Hematopoietic multipotent progenitor cell treated with erythropoietin and hydrocortisone succinate and interleukin-3 and kit ligand, for 4 days (in vitro differentiated cells): Measurements from ENCODE around the gene ICOS.
"Not testable (repeated sequence)": the region's sequence is repeated elsewhere in the genome, so short reads cannot be mapped to it uniquely, and the experiment has no call there.

Source experiments
- DNase-seq: peaks from one replicate; pipeline ENCODE4 v3.0.0-alpha.2; 2015

The ICOS gene

GRCh38 chr2:203918839-203919238 is 17.7 kb upstream of the ICOS start:
- no peak for DNase-seq

DNA sequence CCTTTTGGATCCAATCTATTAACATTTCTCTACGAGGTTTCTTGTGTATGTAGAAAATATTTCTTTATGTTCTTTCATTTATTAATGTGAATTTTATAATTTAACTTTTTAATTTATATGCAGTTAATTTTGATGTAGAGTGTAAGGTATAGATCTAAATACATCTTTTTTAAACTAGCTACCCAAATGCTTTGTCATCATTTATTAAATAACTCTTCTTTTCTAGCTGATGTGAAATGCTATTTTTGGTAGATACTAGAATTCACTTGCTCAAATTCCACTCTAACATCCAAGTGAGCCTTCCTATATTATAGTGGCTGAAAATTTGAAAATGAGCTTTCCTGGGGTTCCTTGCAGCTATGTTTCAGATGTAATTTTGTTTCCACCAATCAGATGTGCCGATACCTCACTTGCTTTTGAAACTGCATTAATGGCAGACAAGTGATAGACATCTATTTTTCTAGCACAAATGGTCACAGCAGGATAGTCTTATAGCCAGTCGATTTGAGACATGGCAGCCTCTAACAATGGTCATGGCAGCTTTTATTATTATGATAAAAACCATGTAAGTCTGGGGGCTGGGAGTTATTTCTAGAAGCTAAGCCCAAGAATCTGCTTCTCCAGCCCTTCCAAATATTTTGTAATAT is 10.9 kb upstream of the ICOS start:
- DNase-seq, result no peak

DNA sequence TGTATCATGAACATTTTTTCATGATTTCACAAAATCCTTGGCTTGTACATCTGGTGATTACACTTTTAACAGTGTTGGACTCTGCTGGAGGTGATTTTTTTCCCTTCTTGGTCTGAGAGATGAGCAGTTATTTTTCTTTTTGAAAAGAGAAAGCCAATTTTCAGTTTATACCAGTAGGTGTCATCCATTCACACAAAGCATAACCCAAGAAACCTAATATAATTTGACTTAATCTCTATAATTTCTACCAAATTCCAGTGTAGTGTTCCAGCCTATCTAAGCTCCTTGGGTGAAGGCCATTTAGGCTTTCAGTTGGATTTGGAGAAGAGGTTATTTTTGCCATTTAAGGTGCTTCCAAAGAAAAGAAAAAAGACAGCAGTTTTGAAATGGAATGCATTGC is 7.7 kb upstream of the ICOS start:
- DNase-seq, result peak; percentile 33

DNA sequence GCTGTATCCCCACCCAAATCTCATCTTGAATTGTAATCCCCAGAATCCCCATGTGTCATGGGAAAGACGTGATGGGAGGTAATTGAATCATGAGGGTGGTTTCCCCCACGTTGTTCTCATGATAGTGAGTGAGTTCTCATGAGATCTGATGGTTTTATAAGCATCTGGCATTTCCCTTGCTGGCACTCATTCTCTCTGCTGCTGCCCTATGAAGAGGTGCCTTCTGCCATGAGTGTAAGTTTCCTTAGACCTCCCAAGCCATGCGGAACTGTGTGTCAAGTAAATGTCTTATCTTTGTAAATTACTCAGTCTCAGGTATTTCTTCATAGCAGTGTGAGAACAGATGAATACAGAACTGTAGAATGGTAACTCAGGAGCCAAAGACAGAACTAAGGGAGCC is 5.3 kb upstream of the ICOS start:
- DNase-seq, result not testable (repeated sequence)

GRCh38 chr2:203934041-203934492 is 2.5 kb upstream of the ICOS start:
- no peak for DNase-seq

DNA sequence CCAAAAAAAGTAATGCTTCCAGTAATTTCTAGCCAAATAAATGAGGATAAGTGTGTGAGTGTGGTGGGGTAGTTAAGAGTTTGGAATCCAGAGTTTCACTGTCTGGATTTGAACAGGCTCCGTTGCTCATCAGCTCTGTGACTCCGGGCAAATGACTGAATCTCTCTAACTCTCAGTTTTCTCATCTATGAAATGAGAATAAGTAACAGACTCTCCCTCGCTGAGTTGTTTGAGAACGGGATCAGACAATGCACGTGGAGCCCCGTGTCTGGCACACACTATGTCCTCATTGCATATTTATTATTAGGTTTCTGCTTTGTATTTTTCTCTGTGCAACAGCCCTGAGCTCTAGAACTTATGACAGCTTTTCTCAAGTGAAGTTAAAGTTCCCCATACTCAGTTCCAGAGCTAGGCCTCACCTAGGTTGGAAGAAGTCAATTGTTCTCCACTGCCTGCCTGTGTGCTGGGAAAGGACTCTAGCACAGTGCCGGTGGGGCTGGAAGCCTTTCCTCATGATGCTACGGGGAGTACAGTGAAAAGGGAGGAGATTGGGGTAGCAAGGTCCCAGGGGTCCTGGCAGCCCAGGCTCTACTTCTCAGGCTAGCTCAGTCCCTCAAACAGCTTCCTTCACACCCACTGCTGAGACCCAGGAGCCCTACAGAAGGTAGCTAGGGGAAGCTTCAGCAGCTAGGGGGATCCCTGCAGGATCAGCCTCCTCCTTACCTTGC is 1.7 kb upstream of the ICOS start:
- no peak for DNase-seq

- no peak for DNase-seq
Measured at GRCh38 chr2:203935568-203935967, 995 bp upstream of the ICOS start.

- DNase-seq, result no peak
Measured at GRCh38 chr2:203936949-203937348, 386 bp downstream of the ICOS start.

- no peak for DNase-seq
Measured at GRCh38 chr2:203937788-203938187, 1.2 kb downstream of the ICOS start.

DNA sequence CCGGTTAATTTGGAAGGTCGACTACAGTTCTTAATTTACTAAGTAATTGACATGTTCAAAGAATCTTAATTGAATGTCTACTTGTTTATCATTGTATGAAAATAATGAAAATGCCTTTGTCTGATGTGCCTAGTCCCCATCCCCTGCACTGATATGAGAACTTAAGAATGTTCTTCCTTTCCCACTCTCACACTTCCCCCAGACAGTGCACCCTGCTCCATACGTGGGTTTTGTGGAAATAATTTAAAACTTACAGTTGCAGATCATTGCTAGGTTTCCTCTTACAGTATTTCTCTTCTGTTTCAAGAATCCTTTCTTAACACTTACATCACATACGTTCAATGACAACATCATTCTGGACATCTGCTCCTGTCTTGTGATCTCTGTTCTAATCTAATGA is 3.5 kb downstream of the ICOS start:
- no peak for DNase-seq

DNA sequence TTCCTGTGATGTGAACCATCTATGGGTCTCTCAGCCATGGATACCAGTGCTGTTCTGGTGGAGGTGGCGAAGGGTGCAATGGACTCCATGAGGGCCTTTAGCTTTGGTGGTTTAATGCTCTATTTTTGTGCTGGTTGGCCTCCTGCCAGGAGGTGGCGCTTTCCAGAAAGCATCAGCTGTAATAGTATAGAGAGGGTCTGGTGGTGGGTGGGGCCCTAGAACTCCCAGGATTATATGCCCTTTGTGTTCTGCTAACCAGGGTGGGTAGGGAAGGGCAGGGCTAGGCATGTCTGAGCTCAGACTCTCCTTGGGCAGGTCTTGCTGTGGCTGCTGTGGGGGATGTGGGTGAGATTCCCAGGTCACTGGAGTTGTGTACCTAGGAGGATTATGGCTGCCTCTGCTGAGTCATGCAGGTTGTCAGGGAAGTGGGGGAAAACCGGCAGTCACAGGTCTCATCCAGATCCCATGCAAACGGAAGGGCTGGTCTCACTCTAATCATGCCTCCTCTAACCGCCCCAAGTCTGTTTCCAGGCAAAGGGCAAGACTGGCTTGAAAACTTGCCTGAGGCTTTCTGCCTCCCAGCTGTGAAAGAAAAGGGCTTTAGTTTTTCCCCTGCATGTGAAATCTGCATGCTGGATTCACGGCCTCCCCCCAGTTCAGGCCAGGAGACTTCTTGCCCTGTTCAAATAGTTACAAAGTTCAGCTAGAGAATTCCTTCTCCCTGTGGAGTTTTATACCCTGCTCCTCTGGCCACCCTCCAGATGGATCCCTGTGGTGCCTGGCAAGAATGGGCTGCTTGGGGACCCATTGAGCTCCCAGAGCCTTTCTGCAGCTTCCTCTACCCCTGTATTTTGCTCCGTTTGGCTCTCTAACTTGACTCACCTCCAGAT is 7.2 kb downstream of the ICOS start:
- not testable (repeated sequence) for DNase-seq

DNA sequence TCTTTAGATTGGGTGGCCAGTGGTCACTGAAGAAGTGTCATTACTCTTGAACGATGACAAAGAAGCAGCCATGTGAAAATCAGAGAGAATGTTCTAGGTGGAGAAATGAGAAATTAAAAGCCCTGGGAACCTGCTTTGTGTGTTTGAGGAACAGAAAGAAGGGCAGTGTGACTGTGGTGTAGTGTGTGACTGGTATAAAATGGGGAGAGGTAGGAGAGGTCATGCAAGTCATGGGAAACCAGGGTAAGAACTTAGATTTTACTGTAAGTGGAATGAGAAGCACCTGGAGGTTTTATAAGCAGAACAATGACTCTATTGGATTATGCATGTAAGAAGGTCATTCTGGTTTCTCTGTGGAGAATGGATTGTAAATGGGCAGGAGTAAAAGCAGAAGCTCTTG is 12.2 kb downstream of the ICOS start:
- DNase-seq, result no peak

GRCh38 chr2:203949228-203949627 is 12.7 kb downstream of the ICOS start:
- DNase-seq, result no peak

- DNase-seq, result peak; percentile 38
Measured at GRCh38 chr2:203951366-203951902, 14.9 kb downstream of the ICOS start.

DNA sequence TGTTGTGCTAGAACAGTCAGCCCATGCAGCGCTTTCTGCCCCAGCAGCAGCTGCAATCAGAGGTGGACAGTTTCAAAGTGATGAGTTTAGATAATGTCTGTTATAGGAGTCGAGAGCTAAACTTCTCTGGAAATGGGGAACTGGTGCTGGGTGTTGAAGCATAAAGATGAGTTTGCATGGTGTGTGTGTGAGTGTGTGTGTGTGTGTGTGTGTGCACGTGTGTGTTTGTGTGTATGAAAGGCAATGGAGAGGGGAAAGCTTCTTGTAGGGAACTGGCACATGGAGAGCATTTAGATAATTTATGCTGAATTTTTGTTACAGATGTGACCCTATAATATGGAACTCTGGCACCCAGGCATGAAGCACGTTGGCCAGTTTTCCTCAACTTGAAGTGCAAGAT is 22.7 kb downstream of the ICOS start:
- no peak for DNase-seq

DNA sequence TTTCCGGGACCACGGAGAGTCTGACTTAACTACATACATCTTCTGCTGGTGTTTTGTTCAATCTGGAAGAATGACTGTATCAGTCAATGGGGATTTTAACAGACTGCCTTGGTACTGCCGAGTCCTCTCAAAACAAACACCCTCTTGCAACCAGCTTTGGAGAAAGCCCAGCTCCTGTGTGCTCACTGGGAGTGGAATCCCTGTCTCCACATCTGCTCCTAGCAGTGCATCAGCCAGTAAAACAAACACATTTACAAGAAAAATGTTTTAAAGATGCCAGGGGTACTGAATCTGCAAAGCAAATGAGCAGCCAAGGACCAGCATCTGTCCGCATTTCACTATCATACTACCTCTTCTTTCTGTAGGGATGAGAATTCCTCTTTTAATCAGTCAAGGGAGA is 23.1 kb downstream of the ICOS start:
- DNase-seq, result no peak

GRCh38 chr2:203960811-203961210 is 24.2 kb downstream of the ICOS start:
- no peak for DNase-seq

DNA sequence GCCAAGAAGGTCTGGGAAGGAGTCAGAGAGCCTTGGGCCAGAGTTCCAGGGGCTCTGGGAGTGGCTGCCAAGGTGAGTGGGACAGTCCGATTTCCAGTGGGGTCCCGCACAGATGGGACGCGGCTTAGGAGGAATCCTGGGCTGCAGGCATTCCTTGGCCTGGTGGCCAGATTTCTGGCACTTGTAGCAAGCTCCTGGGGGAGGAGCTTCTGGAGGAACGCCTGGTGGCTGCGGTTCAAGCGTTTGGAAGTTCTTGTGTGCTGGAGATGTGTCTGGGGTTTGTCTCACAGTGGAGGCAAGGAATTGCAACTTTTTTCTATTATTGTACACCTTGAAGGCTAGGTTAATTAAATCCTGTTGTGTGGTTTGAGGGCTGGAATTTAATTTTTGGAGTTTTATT is 28.6 kb downstream of the ICOS start:
- DNase-seq, result not testable (repeated sequence)

GRCh38 chr2:203971251-203971650 is 34.7 kb downstream of the ICOS start:
- no peak for DNase-seq

DNA sequence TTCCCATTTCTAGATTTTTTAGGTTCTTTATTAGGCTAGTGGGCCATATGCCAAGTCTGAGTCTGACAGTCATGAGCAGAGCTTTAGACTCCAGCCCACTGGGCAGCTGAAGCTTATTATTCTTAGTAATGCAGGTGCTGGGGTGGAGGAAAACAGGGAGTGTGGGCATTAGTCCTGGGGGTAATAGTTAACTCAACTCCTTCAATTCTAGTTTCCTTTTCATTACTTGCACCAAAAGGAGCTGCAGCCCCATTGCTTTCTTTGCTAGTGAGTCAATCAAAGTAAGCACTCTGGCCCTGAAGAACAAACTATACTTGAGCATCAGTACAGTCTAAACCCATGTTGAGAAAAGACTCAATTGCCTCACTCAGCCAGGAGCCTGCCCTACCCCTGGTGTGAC is 35.5 kb downstream of the ICOS start:
- no peak for DNase-seq

DNA sequence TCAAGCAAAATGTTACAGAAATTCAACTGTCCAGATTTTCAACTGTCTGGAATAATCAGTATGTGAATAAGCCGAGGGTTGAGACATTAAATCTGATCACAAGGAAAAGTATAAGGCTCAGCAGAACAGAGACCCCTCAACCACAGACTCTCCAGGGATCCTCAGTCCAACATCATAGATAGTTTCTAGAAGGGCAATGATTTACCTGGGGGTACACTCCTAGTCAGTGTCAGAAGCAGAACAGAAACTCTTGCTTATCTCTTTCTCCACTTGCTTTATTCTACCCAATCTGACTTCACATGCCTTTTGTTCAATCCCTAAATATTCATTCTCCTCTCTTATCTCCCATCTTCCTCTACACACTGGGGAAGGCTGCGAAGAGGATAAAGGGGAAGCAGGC is 36.4 kb downstream of the ICOS start:
- no peak for DNase-seq

DNA sequence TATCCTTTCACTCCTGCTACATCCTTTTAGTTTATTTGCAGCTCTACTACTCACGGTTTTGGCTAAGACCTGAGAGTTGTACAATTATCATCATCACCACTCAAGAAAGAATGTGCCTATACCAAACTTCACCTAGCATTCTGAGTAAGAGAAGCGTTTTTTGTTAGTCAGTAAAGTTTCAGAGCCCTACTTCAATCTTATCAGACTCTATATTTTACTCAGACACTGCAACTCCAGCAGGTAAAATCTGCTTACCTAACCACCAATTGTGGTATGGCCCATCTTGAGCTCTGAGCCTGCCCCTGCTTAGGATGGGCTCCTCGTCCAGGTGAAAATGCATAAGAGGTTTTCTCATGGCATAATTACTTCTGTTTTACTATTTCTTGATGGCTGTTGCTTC is 37.1 kb downstream of the ICOS start:
- DNase-seq, result no peak

DNA sequence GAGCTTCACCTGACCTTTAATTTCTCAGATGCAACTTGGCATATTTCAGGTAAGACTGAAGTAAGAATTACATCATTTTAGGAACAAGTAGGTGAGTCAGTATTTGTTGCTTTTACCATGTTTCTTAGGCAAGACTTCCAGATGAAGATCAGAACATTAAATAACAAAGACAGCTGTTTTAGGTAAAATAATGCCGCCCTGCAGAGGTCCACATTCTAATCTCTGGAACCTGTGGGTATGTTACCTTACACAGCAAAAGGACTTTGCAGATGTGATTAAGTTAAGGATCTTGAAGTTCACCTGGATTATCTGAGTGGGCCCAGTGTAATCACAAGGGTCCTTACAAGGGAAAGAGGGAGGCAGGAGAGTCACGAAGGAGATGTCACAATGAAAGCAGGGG is 39.3 kb downstream of the ICOS start:
- no peak for DNase-seq

- DNase-seq, result no peak
Measured at GRCh38 chr2:203982276-203982675, 45.7 kb downstream of the ICOS start.
